Measurements from ENCODE around the gene WWC1. TPM values are rescaled to one million over a fixed set of nuclear protein-coding genes. Genes with fewer than 3 reads are reported as not detected.

The WWC1 gene
- total RNA-seq, 1 donor from 2014 or later, result 2.2 TPM

DNA sequence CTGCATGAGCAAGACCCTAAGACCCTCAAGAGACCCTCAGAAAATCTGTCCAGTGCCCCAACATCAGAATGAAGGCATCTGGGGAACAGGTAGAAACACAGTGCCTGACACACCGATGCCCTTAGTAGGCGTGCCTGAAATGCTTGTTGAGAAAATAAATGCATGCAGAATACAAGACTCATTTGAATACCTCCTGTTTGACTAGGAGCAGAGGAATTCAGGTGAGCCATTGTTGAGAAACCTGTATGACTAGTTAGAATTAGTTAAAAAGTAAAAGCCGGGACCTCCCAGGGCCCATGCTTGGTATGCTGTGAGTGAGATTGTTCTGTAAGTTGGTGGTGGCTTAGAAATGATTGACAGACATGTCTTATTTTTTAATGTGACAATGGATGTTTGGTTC is 55.0 kb downstream of the WWC1 start:
- Histone ChIP-seq H3K27me3 (ENCODE audit: low read depth) (peaks cover 25% of the 10 kb centered on the region), H3K36me3 (no peaks in the 10 kb centered on the region), H3K27ac (replicated peaks) (no peak overlapping the region), H3K4me1 (no peaks in the 10 kb centered on the region), H3K4me3 (no peak overlapping the region), H3K9me3 (replicated peaks) (no peaks in the 10 kb centered on the region)
- intact Hi-C loops (cut with micrococcal nuclease), result no loop called here
- no peak for DNase-seq
- TF ChIP-seq, protein P1, sequence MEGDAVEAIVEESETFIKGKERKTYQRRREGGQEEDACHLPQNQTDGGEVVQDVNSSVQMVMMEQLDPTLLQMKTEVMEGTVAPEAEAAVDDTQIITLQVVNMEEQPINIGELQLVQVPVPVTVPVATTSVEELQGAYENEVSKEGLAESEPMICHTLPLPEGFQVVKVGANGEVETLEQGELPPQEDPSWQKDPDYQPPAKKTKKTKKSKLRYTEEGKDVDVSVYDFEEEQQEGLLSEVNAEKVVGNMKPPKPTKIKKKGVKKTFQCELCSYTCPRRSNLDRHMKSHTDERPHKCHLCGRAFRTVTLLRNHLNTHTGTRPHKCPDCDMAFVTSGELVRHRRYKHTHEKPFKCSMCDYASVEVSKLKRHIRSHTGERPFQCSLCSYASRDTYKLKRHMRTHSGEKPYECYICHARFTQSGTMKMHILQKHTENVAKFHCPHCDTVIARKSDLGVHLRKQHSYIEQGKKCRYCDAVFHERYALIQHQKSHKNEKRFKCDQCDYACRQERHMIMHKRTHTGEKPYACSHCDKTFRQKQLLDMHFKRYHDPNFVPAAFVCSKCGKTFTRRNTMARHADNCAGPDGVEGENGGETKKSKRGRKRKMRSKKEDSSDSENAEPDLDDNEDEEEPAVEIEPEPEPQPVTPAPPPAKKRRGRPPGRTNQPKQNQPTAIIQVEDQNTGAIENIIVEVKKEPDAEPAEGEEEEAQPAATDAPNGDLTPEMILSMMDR (IDR thresholded peaks at IDR 0.05; ENCODE audit: borderline replicate concordance), result no peak

- Histone ChIP-seq H3K4me1 (no peaks in the 10 kb centered on the region), H3K4me3 (no peak overlapping the region), H3K9me3 (replicated peaks) (no peaks in the 10 kb centered on the region), H3K27me3 (ENCODE audit: low read depth) (peaks cover 25% of the 10 kb centered on the region), H3K36me3 (no peaks in the 10 kb centered on the region), H3K27ac (replicated peaks) (no peak overlapping the region)
- intact Hi-C loops (cut with micrococcal nuclease), result no loop called here
- TF ChIP-seq, protein P1 (IDR thresholded peaks at IDR 0.05; ENCODE audit: borderline replicate concordance), result no peak
- DNase-seq, result no peak
Observed at GRCh38 chr5:168347368-168348083, 56.1 kb downstream of the WWC1 start.

GRCh38 chr5:168348084-168348414 is 56.6 kb downstream of the WWC1 start:
- DNase-seq, result no peak
- intact Hi-C loops (cut with micrococcal nuclease), result no loop called here
- Histone ChIP-seq H3K27me3 (ENCODE audit: low read depth) (peaks cover 25% of the 10 kb centered on the region), H3K4me3 (no peak overlapping the region), H3K9me3 (replicated peaks) (no peaks in the 10 kb centered on the region), H3K27ac (replicated peaks) (no peak overlapping the region), H3K4me1 (no peaks in the 10 kb centered on the region), H3K36me3 (no peaks in the 10 kb centered on the region)
- TF ChIP-seq, protein P1 (IDR thresholded peaks at IDR 0.05; ENCODE audit: borderline replicate concordance), result no peak

GRCh38 chr5:168350315-168350714 is 58.9 kb downstream of the WWC1 start:
- Histone ChIP-seq H3K36me3 (no peaks in the 10 kb centered on the region), H3K27me3 (ENCODE audit: low read depth) (peaks cover 25% of the 10 kb centered on the region), H3K4me1 (no peaks in the 10 kb centered on the region), H3K27ac (replicated peaks) (no peak overlapping the region), H3K9me3 (replicated peaks) (no peaks in the 10 kb centered on the region), H3K4me3 (no peak overlapping the region)
- DNase-seq, result no peak
- intact Hi-C loops (cut with micrococcal nuclease), result no loop called here
- TF ChIP-seq, protein P1 (IDR thresholded peaks at IDR 0.05; ENCODE audit: borderline replicate concordance), result no peak

GRCh38 chr5:168353216-168353957 is 61.9 kb downstream of the WWC1 start:
- no peak for DNase-seq
- intact Hi-C loops (cut with micrococcal nuclease), result no loop called here
- no peaks in the 10 kb centered on the region for H3K36me3 ChIP-seq

More at GRCh38 chr5:168353216-168353957, 61.9 kb downstream of the WWC1 start:
- Histone ChIP-seq H3K27me3 (ENCODE audit: low read depth) (peaks cover 3% of the 10 kb centered on the region), H3K27ac (replicated peaks) (no peak overlapping the region), H3K4me1 (no peaks in the 10 kb centered on the region), H3K9me3 (replicated peaks) (no peaks in the 10 kb centered on the region), H3K4me3 (no peak overlapping the region)
- TF ChIP-seq, protein P1 (IDR thresholded peaks at IDR 0.05; ENCODE audit: borderline replicate concordance), result no peak

Measured in left ventricle myocardium inferior (tissue), 1 donor.